ENCODE measurements around the gene CLRN1.

Gene CLRN1

GRCh38 chr3:150975086-150975991 lies 2.8 kb upstream of the CLRN1 start:
- DNase-seq = no peak

GRCh38 chr3:150970665-150971324 lies 1.7 kb downstream of the CLRN1 start:
- DNase-seq = no peak

GRCh38 chr3:150968341-150969035 lies 4.0 kb downstream of the CLRN1 start:
- no peak for DNase-seq

GRCh38 chr3:150965436-150965835 lies 7.1 kb downstream of the CLRN1 start:
- DNase-seq = no peak

GRCh38 chr3:150961949-150962348 lies 10.6 kb downstream of the CLRN1 start:
- DNase-seq = no peak

GRCh38 chr3:150960708-150961684 lies 11.5 kb downstream of the CLRN1 start:
- no peak for DNase-seq

GRCh38 chr3:150958683-150959082 lies 13.8 kb downstream of the CLRN1 start:
- no peak for DNase-seq

GRCh38 chr3:150956376-150956775 lies 16.2 kb downstream of the CLRN1 start:
- no peak for DNase-seq

- no peak for DNase-seq
These were observed 20.6 kb downstream of the CLRN1 start for GRCh38 chr3:150951923-150952322.

GRCh38 chr3:150945226-150946032 lies 27.1 kb downstream of the CLRN1 start:
- DNase-seq = no peak

GRCh38 chr3:150942221-150942620 lies 30.3 kb downstream of the CLRN1 start:
- no peak for DNase-seq

GRCh38 chr3:150936693-150937092 lies 35.8 kb downstream of the CLRN1 start:
- no peak for DNase-seq

GRCh38 chr3:150933473-150933995 lies 39.0 kb downstream of the CLRN1 start:
- no peak for DNase-seq

GRCh38 chr3:150931745-150932144 lies 40.8 kb downstream of the CLRN1 start:
- no peak for DNase-seq

GRCh38 chr3:150930839-150931238 lies 41.7 kb downstream of the CLRN1 start:
- no peak for DNase-seq

GRCh38 chr3:150928234-150928633 lies 44.3 kb downstream of the CLRN1 start:
- no peak for DNase-seq

- DNase-seq = no peak
These were observed 46.2 kb downstream of the CLRN1 start for GRCh38 chr3:150926328-150926727.

- DNase-seq = peak; percentile 7
These were observed 46.8 kb downstream of the CLRN1 start for GRCh38 chr3:150925751-150926201.

GRCh38 chr3:150922611-150923010 lies 49.9 kb downstream of the CLRN1 start:
- DNase-seq = no peak

- no peak for DNase-seq
These were observed 51.3 kb downstream of the CLRN1 start for GRCh38 chr3:150921209-150921608.

- no peak for DNase-seq
These were observed 52.3 kb downstream of the CLRN1 start for GRCh38 chr3:150920236-150920635.
